HG02571 (cell line): ENCODE results near the gene GFOD2.
"Not testable (repeated sequence)": the region's sequence is repeated elsewhere in the genome, so short reads cannot be mapped to it uniquely, and the experiment has no call there.

Experiments
- ATAC-seq: cut with Tn5 transposase; IDR thresholded peaks from one replicate; pipeline ENCODE4 v1.9.1; 2021; ENCODE audit warnings: mild to moderate bottlenecking, moderate library complexity; ENCODE audit not compliant: unreplicated experiment

The GFOD2 gene

DNA sequence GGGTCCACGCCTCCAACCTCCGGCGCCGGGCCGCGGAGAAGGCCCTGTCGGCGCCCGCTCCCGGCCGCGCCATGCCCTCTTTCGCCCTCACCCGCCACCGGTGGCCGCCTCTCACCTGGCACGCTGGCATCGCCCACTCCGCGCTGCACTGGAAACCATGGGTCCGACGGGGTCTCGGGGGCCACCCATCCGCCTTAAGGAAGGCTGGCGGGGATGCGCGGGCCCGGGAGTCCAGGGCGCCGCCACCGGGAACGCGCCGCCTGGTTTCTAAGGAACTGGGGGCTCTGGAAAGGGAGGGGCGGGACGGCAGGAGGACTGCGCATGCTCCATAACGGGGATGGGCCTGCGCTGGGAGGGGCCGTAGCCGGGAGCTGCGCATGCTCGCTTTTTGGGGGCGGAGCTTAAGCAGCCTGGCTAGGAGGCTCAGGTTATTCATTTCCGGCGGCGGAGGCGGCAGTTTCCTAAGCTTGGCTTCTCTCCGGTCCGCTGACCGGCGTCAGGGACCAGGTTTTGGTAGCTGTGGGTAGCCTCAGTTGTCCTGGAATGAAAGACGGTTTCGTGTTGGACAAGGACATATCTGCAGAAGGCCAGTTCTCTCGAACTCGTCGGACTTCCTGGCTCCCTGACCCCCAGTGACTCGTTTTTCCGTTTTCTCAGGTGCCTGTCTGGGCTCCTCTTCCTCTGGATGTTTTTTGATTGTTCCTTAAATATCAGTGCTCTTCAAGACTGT, at the start of gene GFOD2:
Gene GFOD2, minus strand, starts transcription at position 269 of the 730 bp plus-strand sequence. CDS start 33,601 bp downstream, outside the sequence.
- ATAC-seq = peak; percentile 85

DNA sequence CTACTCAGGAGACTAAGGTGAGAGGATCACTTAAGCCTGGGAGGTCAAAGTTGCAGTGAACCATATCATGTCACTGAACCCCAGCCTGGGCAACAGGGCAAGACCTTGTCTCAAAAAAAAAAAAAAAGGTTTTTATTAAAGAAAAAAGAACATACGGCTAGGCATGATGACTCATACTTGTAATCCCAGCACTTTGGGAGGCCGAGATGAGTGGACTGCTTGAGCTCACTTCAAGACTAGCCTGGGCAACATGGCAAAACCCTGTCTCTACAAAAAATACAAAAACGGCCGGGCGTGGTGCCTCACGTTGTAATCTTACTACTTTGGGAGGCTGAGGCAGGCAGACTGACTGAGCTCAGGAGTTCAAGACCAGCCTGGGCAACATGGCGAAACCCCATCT, 48.8 kb upstream of the GFOD2 start:
- no peak for ATAC-seq

DNA sequence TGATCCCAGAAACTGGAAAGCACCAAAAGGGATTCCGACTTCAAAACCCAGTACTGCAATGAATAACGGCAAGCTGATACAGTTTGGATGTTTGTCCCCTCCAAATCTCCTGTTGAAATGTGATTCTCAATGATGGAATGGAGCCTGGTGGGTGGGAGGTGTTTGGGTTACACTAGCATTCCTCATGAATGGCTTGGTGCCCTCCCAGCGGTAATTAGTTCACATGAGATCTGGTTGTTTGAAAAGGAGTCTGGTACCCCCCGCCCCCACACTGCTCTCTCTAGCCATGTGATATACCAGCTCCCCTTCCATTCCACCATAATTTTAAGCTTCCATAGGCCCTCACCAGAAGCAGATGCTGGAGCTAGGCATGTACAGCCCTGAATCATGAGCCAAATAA, 47.2 kb upstream of the GFOD2 start:
- ATAC-seq = no peak

DNA sequence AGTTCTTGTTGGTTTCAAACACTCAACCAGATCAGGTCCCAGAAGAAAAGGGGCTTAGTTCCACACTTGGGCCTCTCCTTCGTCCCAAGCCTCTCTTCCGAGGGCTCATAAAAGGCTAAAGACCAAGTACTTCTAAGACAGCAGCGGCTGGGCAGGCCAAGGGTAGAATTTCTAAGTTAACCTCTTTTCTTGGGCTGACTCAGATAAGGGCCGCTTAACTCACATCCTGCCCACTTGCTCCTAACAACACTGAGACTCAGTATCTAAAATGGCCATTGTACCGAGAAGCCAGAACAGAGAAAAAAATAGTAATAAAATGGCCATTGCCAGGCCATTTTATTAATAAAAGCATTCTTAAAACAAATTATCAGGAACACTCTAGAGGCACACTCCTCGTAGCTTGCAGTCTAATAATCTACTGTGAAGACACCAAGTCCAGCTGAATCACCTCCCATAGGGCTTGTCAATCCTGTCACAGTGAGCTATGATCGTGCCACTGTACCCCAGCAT, 45.1 kb upstream of the GFOD2 start:
- ATAC-seq = no peak

DNA sequence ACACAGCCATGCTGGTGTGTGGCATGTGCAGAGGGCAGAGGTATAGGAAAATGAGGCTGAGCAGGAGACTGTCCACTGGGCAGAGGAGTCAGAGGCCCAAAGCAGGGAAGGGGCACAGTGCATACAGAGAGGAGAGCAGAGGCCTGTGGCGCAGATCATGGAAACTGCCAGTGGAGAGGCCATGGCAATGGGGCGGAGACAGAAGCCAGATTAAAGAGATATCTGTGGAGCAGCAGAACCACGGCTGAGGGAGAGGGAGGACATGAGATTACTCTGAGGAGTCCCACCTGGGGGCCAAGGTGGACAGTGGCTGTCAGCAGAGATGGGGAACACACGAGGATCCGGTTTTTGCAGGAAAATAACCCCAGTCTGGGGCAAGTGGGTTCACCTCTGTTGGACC, 44.0 kb upstream of the GFOD2 start:
- no peak for ATAC-seq

GRCh38 chr16:67762385-67762784, 43.3 kb upstream of the GFOD2 start:
- no peak for ATAC-seq

- ATAC-seq = no peak
Observed at GRCh38 chr16:67761924-67762323, 42.8 kb upstream of the GFOD2 start.

DNA sequence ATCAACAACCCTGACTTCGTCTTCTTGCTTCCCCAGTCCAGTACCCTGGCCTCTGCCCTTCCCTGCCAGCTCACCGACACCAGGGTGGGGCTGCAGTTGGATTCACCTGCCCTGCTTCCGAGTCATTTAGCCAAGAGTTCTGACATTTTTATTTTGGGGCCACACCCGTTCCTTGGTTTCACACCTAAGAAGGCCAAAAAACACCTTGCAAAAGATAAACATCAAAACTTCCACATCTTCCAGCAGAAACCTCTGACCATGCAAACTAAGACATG, 41.8 kb upstream of the GFOD2 start:
- no peak for ATAC-seq

DNA sequence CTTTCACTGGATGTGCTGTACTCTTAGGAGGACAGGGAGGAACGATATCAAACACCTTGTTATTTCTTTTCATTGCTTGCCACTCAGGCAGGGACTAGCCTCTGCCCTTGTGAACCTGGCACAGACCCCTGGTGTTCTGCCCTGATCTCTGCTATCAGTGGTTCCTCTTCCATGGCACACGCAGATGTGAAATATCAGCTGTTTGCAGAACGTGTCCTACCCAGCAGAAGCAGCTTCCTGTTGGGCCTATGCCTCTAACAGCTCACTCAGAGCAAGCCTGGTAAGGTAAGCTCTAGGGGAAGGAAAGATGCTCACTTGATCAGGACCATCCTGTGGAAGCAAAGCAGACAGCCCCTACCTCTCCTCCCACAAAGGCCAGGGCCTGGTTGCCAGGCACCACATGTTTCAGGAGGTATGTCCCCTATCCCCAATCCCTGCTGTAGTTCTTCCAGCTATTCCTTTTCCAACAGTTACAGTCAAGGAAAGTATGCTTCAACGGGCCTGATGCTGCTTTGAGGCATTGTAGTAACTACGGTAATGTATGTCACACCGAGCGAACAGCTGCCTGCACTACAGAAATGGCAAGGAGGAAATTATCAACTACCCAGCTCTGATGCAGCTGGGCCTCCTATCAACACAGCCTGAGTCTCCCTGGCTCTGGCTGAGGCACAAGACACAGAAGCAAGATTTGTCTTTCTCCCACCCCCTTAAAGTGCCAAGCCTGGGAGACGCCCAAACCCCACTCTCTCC, 41.3 kb upstream of the GFOD2 start:
- no peak for ATAC-seq

- ATAC-seq = no peak
Observed at GRCh38 chr16:67758966-67759365, 39.9 kb upstream of the GFOD2 start.

- ATAC-seq = no peak
Observed at GRCh38 chr16:67758006-67758405, 38.9 kb upstream of the GFOD2 start.

GRCh38 chr16:67752641-67753040, 33.5 kb upstream of the GFOD2 start:
- no peak for ATAC-seq

- not testable (repeated sequence) for ATAC-seq
Observed at GRCh38 chr16:67751331-67751730, 32.2 kb upstream of the GFOD2 start.

DNA sequence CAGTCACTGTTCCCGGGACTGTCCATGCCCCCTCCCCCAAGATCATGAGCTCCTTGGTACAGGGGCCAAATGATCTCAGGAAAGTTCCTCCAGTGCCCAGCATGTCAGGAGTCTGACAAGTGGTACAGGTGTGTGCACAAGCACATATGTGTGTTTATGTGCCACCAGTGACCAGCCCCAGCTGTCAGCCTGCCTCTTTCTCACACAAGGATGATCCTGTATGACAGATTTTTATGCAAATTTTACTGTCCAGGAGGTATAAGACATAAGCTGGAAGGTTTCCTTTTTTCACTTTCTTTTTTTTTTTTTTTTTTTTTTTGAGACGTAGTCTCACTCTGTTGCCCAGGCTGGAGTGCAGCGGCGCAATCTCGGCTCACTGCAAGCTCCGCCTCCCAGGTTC, 31.4 kb upstream of the GFOD2 start:
- ATAC-seq = peak; percentile 50

- no peak for ATAC-seq
Observed at GRCh38 chr16:67749436-67750078, 30.4 kb upstream of the GFOD2 start.

DNA sequence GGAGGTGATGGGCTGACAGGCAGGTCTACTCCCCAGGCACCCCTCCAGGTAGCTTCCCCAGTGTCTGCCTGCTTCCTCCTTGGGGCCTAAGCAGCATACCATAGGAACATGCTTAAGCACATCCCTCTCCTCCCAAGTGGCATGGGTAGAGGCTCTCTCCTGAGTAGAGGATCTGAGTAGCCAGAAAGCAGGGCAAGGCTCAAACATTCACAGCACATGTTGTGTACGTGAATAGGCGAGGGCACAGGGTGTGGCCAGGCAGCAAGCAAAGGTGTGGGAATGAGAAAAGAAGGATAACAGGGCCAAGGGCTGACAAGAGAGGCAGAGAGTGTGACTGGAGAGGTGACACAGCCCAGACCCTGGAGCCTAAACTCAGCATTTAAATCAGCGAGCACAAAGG, 29.7 kb upstream of the GFOD2 start:
- no peak for ATAC-seq

GRCh38 chr16:67746846-67747245, 27.7 kb upstream of the GFOD2 start:
- ATAC-seq = no peak

- ATAC-seq = no peak
Observed at GRCh38 chr16:67741118-67741517, 22.0 kb upstream of the GFOD2 start.

DNA sequence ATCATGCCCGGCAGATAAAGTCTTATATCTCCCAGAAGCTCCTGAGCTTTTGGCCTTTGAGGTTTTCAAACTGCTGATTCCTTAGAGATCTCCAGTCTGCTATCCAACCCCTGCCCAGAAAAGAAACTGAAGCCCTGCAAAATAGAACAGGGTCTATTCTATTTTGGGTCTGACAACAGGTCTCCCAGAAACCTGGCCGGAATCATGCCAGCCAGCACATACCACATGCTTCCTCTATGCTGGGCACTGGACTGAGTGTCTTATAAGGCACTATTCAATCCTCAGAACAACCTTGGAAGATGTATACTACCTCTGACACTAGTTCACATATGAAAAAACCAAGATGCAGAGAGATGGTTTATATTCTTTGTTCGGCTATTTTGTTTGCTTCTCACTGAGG, 21.3 kb upstream of the GFOD2 start:
- ATAC-seq = no peak

- ATAC-seq = no peak
Observed at GRCh38 chr16:67736858-67737257, 17.7 kb upstream of the GFOD2 start.

GRCh38 chr16:67734731-67735201, 15.7 kb upstream of the GFOD2 start:
- no peak for ATAC-seq
